Measurements from ENCODE around the gene UBL4B.

UBL4B gene

DNA sequence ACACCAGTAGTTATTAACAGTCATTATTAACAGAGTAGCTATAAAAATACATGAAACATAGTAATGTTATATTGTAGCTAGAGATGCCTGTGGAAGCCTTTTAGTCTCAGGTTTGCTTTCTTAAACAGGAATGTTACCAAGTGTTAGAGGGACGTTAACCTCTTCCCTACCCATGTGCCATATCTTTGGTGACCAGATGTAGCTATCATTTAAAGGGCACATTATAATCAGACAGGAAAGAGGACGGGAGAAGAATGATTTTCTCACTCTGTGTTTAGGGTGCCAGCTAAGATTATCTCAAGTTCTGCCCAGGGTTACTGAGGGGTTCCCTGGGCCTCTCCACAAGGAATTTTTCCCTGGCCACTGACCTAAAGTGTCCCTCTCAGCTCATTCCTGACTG is 20.9 kb upstream of the UBL4B start:
- H2BK12ac ChIP-seq (ENCODE audit: low read length in 2 of 2) = no peak overlapping the region
- H2BK120ac ChIP-seq (ENCODE audit: low read depth, low read length) = no peak overlapping the region
- H3K4me1 ChIP-seq (ENCODE audit: control insufficient read depth, insufficient read depth, low read depth, low read length) = no peaks in the 10 kb centered on the region
- H3K36me3 ChIP-seq (ENCODE audit: control insufficient read depth in 1 of 2, insufficient read depth in 2 of 2, low read depth in 1 of 2, low read length in 2 of 2) = no peaks in the 10 kb centered on the region
- H2BK15ac ChIP-seq (ENCODE audit: low read depth, poor library complexity, severe bottlenecking) = no peak overlapping the region
- H3K79me1 ChIP-seq (replicated peaks; ENCODE audit: low read length, poor library complexity, severe bottlenecking) = no peaks in the 10 kb centered on the region
- no peak overlapping the region for H3K27ac ChIP-seq (ENCODE audit: low read length, poor library complexity, severe bottlenecking)
- H3K9me3 ChIP-seq (ENCODE audit: control insufficient read depth, low read length) = peaks cover 4% of the 10 kb centered on the region
- H2AK5ac ChIP-seq (ENCODE audit: low read length, severe bottlenecking) = no peak overlapping the region
- H3K4ac ChIP-seq (ENCODE audit: low read depth in 1 of 2, low read length in 2 of 2) = no peak overlapping the region
- H4K91ac ChIP-seq (ENCODE audit: low read length) = no peak overlapping the region
- no peak overlapping the region for H4K8ac ChIP-seq (ENCODE audit: low read length)
- 78% methylated on average over 2 of the region's 2 CpGs for WGBS
- H3K27me3 ChIP-seq (ENCODE audit: control insufficient read depth in 1 of 2, insufficient read depth in 1 of 2, low read length in 2 of 2) = peaks cover 52 to 86% of the 10 kb centered on the region in 2 experiments
- H3K23ac ChIP-seq (ENCODE audit: low read length in 2 of 2) = no peak overlapping the region
- no peak overlapping the region for H3K14ac ChIP-seq (ENCODE audit: low read length in 2 of 2)
- no peak overlapping the region for H3K18ac ChIP-seq (ENCODE audit: low read depth in 1 of 2, low read length in 2 of 2)
- no peak overlapping the region for H3K9ac ChIP-seq (ENCODE audit: low read length)
- no peak overlapping the region for H2BK5ac ChIP-seq (ENCODE audit: low read depth, low read length, poor library complexity, severe bottlenecking)
- H2AFZ ChIP-seq (ENCODE audit: low read depth, low read length) = no peak overlapping the region
- DNase-seq = no peak
- H3K4me2 ChIP-seq (ENCODE audit: low read length, poor library complexity, severe bottlenecking) = no peak overlapping the region
- H3K4me3 ChIP-seq (ENCODE audit: insufficient read depth in 1 of 2, low read depth in 1 of 2, low read length in 2 of 2) = no peak overlapping the region

DNA sequence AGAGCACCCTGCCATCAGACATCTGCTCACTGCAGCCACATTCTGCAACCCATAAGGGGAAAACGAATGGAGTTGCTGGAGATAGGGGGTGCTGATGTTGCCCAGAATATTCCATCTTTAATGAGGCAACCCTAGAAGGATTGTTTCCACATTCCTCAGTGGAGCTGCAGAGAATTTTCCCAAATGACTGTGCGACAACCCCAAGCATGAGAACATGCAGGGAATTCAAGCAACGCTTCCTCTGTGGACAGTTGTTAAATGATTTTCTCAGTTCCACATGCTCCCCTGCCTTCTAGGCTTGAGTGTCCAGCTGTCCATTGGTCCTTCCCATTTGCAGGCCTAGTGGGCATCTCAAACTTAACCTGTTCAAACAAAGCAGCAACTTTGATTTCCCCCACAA is 20.5 kb upstream of the UBL4B start:
- Histone ChIP-seq H3K27me3 (ENCODE audit: control insufficient read depth in 1 of 2, insufficient read depth in 1 of 2, low read length in 2 of 2) (peaks cover 49 to 86% of the 10 kb centered on the region in 2 experiments), H2BK5ac (ENCODE audit: low read depth, low read length, poor library complexity, severe bottlenecking) (no peak overlapping the region), H3K14ac (ENCODE audit: low read length in 2 of 2) (no peak overlapping the region), H3K79me1 (replicated peaks; ENCODE audit: low read length, poor library complexity, severe bottlenecking) (no peaks in the 10 kb centered on the region), H3K18ac (ENCODE audit: low read depth in 1 of 2, low read length in 2 of 2) (no peak overlapping the region), H3K4me1 (ENCODE audit: control insufficient read depth, insufficient read depth, low read depth, low read length) (no peaks in the 10 kb centered on the region), H3K4me3 (ENCODE audit: insufficient read depth in 1 of 2, low read depth in 1 of 2, low read length in 2 of 2) (no peak overlapping the region), H3K23ac (ENCODE audit: low read length in 2 of 2) (no peak overlapping the region), H2AK5ac (ENCODE audit: low read length, severe bottlenecking) (no peak overlapping the region), H2AFZ (ENCODE audit: low read depth, low read length) (no peak overlapping the region), H2BK12ac (ENCODE audit: low read length in 2 of 2) (no peak overlapping the region), H2BK120ac (ENCODE audit: low read depth, low read length) (no peak overlapping the region), H3K9me3 (ENCODE audit: control insufficient read depth, low read length) (peaks cover 4% of the 10 kb centered on the region), H4K91ac (ENCODE audit: low read length) (no peak overlapping the region), H2BK15ac (ENCODE audit: low read depth, poor library complexity, severe bottlenecking) (no peak overlapping the region), H3K27ac (ENCODE audit: low read length, poor library complexity, severe bottlenecking) (no peak overlapping the region), H4K8ac (ENCODE audit: low read length) (no peak overlapping the region), H3K9ac (ENCODE audit: low read length) (no peak overlapping the region), H3K4me2 (ENCODE audit: low read length, poor library complexity, severe bottlenecking) (no peak overlapping the region), H3K36me3 (ENCODE audit: control insufficient read depth in 1 of 2, insufficient read depth in 2 of 2, low read depth in 1 of 2, low read length in 2 of 2) (no peaks in the 10 kb centered on the region), H3K4ac (ENCODE audit: low read depth in 1 of 2, low read length in 2 of 2) (no peak overlapping the region)
- DNase-seq = no peak
- WGBS = 79% methylated on average over 3 of the region's 3 CpGs

DNA sequence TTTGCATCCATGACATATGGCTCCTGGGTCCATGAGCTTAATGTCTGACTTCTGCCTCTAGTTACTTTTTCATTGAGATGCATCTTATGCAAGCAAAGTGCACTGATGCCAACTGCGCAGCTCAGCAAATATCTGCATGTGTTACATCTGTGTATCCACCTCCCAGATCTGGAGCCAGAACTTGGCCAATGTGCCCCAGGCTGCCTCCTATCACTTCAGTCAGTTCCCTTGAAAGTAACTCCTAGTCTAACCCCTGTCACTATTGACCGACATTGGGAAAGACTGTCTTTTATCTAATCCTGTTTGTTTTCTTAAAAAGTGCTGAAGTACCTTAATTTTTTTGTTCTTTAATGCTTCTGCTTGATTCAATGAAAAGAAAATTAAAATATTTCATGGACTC is 19.3 kb upstream of the UBL4B start:
- no peak overlapping the region for H3K18ac ChIP-seq (ENCODE audit: low read depth in 1 of 2, low read length in 2 of 2)
- no peak overlapping the region for H2BK15ac ChIP-seq (ENCODE audit: low read depth, poor library complexity, severe bottlenecking)
- no peak overlapping the region for H3K9ac ChIP-seq (ENCODE audit: low read length)
- H3K27me3 ChIP-seq (ENCODE audit: control insufficient read depth in 1 of 2, insufficient read depth in 1 of 2, low read length in 2 of 2) = peaks cover 52 to 83% of the 10 kb centered on the region in 2 experiments
- H2BK120ac ChIP-seq (ENCODE audit: low read depth, low read length) = no peak overlapping the region
- no peak overlapping the region for H3K4me2 ChIP-seq (ENCODE audit: low read length, poor library complexity, severe bottlenecking)
- no peaks in the 10 kb centered on the region for H3K36me3 ChIP-seq (ENCODE audit: control insufficient read depth in 1 of 2, insufficient read depth in 2 of 2, low read depth in 1 of 2, low read length in 2 of 2)
- WGBS = 100% methylated on average over 1 of the region's 2 CpGs
- H2AK5ac ChIP-seq (ENCODE audit: low read length, severe bottlenecking) = no peak overlapping the region
- H2AFZ ChIP-seq (ENCODE audit: low read depth, low read length) = no peak overlapping the region
- H3K9me3 ChIP-seq (ENCODE audit: control insufficient read depth, low read length) = peaks cover 4% of the 10 kb centered on the region
- no peaks in the 10 kb centered on the region for H3K4me1 ChIP-seq (ENCODE audit: control insufficient read depth, insufficient read depth, low read depth, low read length)
- H4K91ac ChIP-seq (ENCODE audit: low read length) = no peak overlapping the region
- H4K8ac ChIP-seq (ENCODE audit: low read length) = no peak overlapping the region
- no peak overlapping the region for H3K27ac ChIP-seq (ENCODE audit: low read length, poor library complexity, severe bottlenecking)
- no peak overlapping the region for H3K4ac ChIP-seq (ENCODE audit: low read depth in 1 of 2, low read length in 2 of 2)
- no peak overlapping the region for H2BK5ac ChIP-seq (ENCODE audit: low read depth, low read length, poor library complexity, severe bottlenecking)
- H3K23ac ChIP-seq (ENCODE audit: low read length in 2 of 2) = no peak overlapping the region
- H2BK12ac ChIP-seq (ENCODE audit: low read length in 2 of 2) = no peak overlapping the region
- H3K14ac ChIP-seq (ENCODE audit: low read length in 2 of 2) = no peak overlapping the region
- H3K4me3 ChIP-seq (ENCODE audit: insufficient read depth in 1 of 2, low read depth in 1 of 2, low read length in 2 of 2) = no peak overlapping the region
- H3K79me1 ChIP-seq (replicated peaks; ENCODE audit: low read length, poor library complexity, severe bottlenecking) = no peaks in the 10 kb centered on the region
- no peak for DNase-seq

DNA sequence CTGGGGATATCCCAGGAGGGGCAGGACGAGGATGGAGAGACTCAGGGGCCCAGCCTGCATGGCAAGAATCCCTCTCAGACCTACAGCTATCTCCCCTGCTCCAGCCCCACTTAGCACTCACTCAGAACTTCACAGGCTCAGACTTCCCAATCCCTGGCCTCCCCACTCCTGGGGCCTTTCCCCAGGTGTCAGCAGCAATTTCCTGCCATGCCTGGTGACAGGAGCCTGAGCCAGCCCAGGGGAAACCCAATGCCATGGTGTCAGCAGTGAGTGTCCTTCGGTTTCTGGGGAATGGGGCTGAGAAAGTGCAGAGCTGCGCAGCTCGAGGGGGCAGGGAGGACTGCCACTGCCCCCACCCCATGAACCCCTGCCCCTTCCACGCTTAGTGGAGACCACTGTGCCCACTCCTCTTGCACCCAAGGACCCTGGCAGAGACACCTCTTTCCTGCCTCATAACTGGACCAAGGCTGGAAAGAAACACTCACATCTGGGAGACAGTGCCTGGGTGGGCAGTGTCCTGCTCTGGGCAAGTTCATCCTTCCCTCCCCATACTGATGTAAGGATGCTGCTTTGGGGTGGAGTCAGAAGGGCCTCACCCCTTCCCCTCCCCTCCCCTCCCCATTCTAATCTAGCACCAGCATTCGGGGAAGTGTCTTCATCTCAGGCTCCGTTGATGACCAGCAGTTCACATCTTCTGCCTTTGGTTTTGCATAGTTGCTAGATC is 17.1 kb upstream of the UBL4B start:
- Histone ChIP-seq H3K9ac (ENCODE audit: low read length) (no peak overlapping the region), H3K14ac (ENCODE audit: low read length in 2 of 2) (no peak overlapping the region), H3K23ac (ENCODE audit: low read length in 2 of 2) (no peak overlapping the region), H2BK12ac (ENCODE audit: low read length in 2 of 2) (no peak overlapping the region), H3K27me3 (ENCODE audit: control insufficient read depth in 1 of 2, insufficient read depth in 1 of 2, low read length in 2 of 2) (peaks cover 48 to 82% of the 10 kb centered on the region in 2 experiments), H2BK120ac (ENCODE audit: low read depth, low read length) (no peak overlapping the region), H3K4me3 (ENCODE audit: insufficient read depth in 1 of 2, low read depth in 1 of 2, low read length in 2 of 2) (no peak overlapping the region), H3K36me3 (ENCODE audit: control insufficient read depth in 1 of 2, insufficient read depth in 2 of 2, low read depth in 1 of 2, low read length in 2 of 2) (no peaks in the 10 kb centered on the region), H3K18ac (ENCODE audit: low read depth in 1 of 2, low read length in 2 of 2) (no peak overlapping the region), H4K8ac (ENCODE audit: low read length) (no peak overlapping the region), H3K79me1 (replicated peaks; ENCODE audit: low read length, poor library complexity, severe bottlenecking) (no peaks in the 10 kb centered on the region), H2BK5ac (ENCODE audit: low read depth, low read length, poor library complexity, severe bottlenecking) (no peak overlapping the region), H2AFZ (ENCODE audit: low read depth, low read length) (no peak overlapping the region), H3K9me3 (ENCODE audit: control insufficient read depth, low read length) (peaks cover 4% of the 10 kb centered on the region), H4K91ac (ENCODE audit: low read length) (no peak overlapping the region), H2BK15ac (ENCODE audit: low read depth, poor library complexity, severe bottlenecking) (no peak overlapping the region), H2AK5ac (ENCODE audit: low read length, severe bottlenecking) (no peak overlapping the region), H3K4me2 (ENCODE audit: low read length, poor library complexity, severe bottlenecking) (no peak overlapping the region), H3K27ac (ENCODE audit: low read length, poor library complexity, severe bottlenecking) (no peak overlapping the region), H3K4me1 (ENCODE audit: control insufficient read depth, insufficient read depth, low read depth, low read length) (no peaks in the 10 kb centered on the region), H3K4ac (ENCODE audit: low read depth in 1 of 2, low read length in 2 of 2) (no peak overlapping the region)
- no peak for DNase-seq
- 49% methylated on average over 4 of the region's 7 CpGs for WGBS

Measured in mesenchymal stem cell (in vitro differentiated cells and primary cell).